K562 (cell line): ENCODE data around the gene OR51V1. TPM values are rescaled to one million over a fixed set of nuclear protein-coding genes. Genes with fewer than 3 reads are reported as not detected.

Experiments
- ATAC-seq: fragments of 200-7000 bp; cut with Tn5 transposase; 3 replicates; pipeline ENCODE4 v1.9.1; 2020; ENCODE audit warnings: moderate library complexity
- BruUV-seq: library from RNA; stranded (reverse); fragments of 400-500 nt; replicated peaks from 2 replicates; lab custom pipeline; 2021; lab: Mats Ljungman, UMichigan
- CTCF ChIA-PET: fragments of 300-600 bp; formaldehyde crosslinking; extraction: SDS; loops from one replicate; lab custom pipeline; 2021; ENCODE audit warnings: low intra/inter-chr PET ratio; lab: Yijun Ruan, JAX
- POLR2A ChIA-PET: fragments of 300-600, 350-650 bp; sonication (Branson Sonifier 250); formaldehyde crosslinking; extraction: SDS; loops from one replicate; lab custom pipeline; 2021; ENCODE audit warnings: antibody characterized with exemption, inconsistent platforms; lab: Yijun Ruan, JAX
- DNase-seq, 4 experiments: peaks; one replicate each; pipeline versions ENCODE4 v3.0.0 to v3.0.0-alpha.2; 2011 to 2018; ENCODE audit warnings: low spot score in 3 of 4, mixed read lengths in 3 of 4; ENCODE audit errors: extremely low read depth in 1 of 4
- FAIRE-seq: peaks from 2 replicates; lab custom pipeline; 2011; peaks lifted over from hg19 to GRCh38; lab: Jason Lieb, UNC
- H2AFZ ChIP-seq: 2 replicates; pipeline ENCODE4 v1.6.0; 2011; ENCODE audit warnings: low read depth, low read length, control low read depth, inconsistent platforms
- H3K27ac ChIP-seq: fragments of 200-600 bp; 3 replicates; pipeline ENCODE4 v1.8.0; 2011; ENCODE audit warnings: low read depth, mild to moderate bottlenecking, control low read depth, inconsistent platforms, low read length, moderate library complexity, mixed read lengths; ENCODE audit errors: extremely low read depth
- H3K27me3 ChIP-seq, 2 experiments: fragments of 300-600 bp in 1 of 2; 2 replicates in 1 of 2; 3 replicates in 1 of 2; pipeline versions ENCODE4 v1.6.0 to v1.8.0; 2011; ENCODE audit warnings: inconsistent platforms in 2 of 2, low read length in 2 of 2, mild to moderate bottlenecking in 1 of 2, mixed read lengths in 1 of 2, moderate library complexity in 1 of 2; ENCODE audit not compliant: control insufficient read depth in 2 of 2, insufficient read depth in 2 of 2
- H3K36me3 ChIP-seq: fragments of 300-600 bp; 3 replicates; pipeline ENCODE4 v1.8.0; 2011; ENCODE audit warnings: mild to moderate bottlenecking, low read length, inconsistent platforms; ENCODE audit not compliant: control insufficient read depth, insufficient read depth
- H3K4me1 ChIP-seq, 2 experiments: fragments of 200-600 bp in 1 of 2; replicated peaks in 1 of 2; 2 replicates in 1 of 2; 3 replicates in 1 of 2; pipeline versions ENCODE4 v1.5.1 to v1.8.0; 2011; ENCODE audit warnings: inconsistent platforms in 2 of 2, low read length in 2 of 2, mild to moderate bottlenecking in 1 of 2, mixed read lengths in 1 of 2, moderate library complexity in 1 of 2; ENCODE audit not compliant: control insufficient read depth in 2 of 2, insufficient read depth in 2 of 2
- H3K4me2 ChIP-seq: 2 replicates; pipeline ENCODE4 v1.6.1; 2011; ENCODE audit warnings: low read length, control low read depth, inconsistent platforms, mixed read lengths; ENCODE audit not compliant: insufficient read depth
- H3K4me3 ChIP-seq: fragments of 200-600 bp; sonication (generic), shearing (Covaris generic); 2 replicates; pipeline ENCODE4 v1.5.1; 2016; ENCODE audit warnings: control low read depth, inconsistent platforms
- H3K79me2 ChIP-seq: fragments of 200-600 bp; 3 replicates; pipeline ENCODE4 v1.8.0; 2011; ENCODE audit warnings: low read length, inconsistent platforms; ENCODE audit not compliant: control insufficient read depth, insufficient read depth
- H3K9ac ChIP-seq, 2 experiments: 2 replicates each; pipeline versions ENCODE4 v1.6.0 to v1.6.1; 2011; ENCODE audit warnings: low read depth in 2 of 2, low read length in 2 of 2, control low read depth in 1 of 2, inconsistent platforms in 1 of 2, mild to moderate bottlenecking in 1 of 2, mixed read lengths in 1 of 2; ENCODE audit not compliant: insufficient read depth in 1 of 2
- H3K9me1 ChIP-seq: one replicate; pipeline ENCODE4 v1.6.0; 2011; ENCODE audit warnings: inconsistent platforms, mild to moderate bottlenecking, low read length, moderate library complexity; ENCODE audit not compliant: control insufficient read depth, insufficient read depth
- H3K9me3 ChIP-seq: replicated peaks from 2 replicates; pipeline ENCODE4 v1.5.1; 2011; ENCODE audit warnings: low read depth, low read length, inconsistent platforms; ENCODE audit not compliant: control insufficient read depth, insufficient read depth
- H4K20me1 ChIP-seq: replicated peaks from 2 replicates; pipeline ENCODE4 v1.6.1; 2011; ENCODE audit warnings: low read length, inconsistent platforms, mixed read lengths; ENCODE audit not compliant: control insufficient read depth, insufficient read depth
- ARHGAP35 ChIP-seq: fragments of 450-650 bp; IDR thresholded peaks from 2 replicates; pipeline ENCODE4 v1.6.1; 2018; ENCODE audit not compliant: partially characterized antibody
- ASH1L ChIP-seq: fragments of 450-650 bp; IDR thresholded peaks from 2 replicates; pipeline ENCODE4 v1.6.1; 2018; ENCODE audit warnings: borderline replicate concordance, mild to moderate bottlenecking, low read depth; ENCODE audit not compliant: partially characterized antibody
- CAMTA2 ChIP-seq: fragments of 250-450 bp; sonication (Bioruptor Pico); conservative IDR thresholded peaks from 2 replicates; pipeline ENCODE4 v1.5.1; 2022
- DPF2 ChIP-seq: fragments of 450-650 bp; IDR thresholded peaks from 2 replicates; pipeline ENCODE4 v1.6.1; 2016
- FOXK1 ChIP-seq: sonication (generic); formaldehyde crosslinking; IDR thresholded peaks from 2 replicates; pipeline ENCODE4 v1.8.0; 2022; ENCODE audit warnings: missing genetic modification reagents, mild to moderate bottlenecking, borderline replicate concordance
- FOXK2 ChIP-seq, 2 experiments: fragments of 450-650 bp; IDR thresholded peaks in 1 of 2; conservative IDR thresholded peaks in 1 of 2; 2 replicates each; pipeline ENCODE4 v1.6.1; 2016; ENCODE audit warnings: low read depth in 2 of 2, mild to moderate bottlenecking in 1 of 2
- GATAD2A ChIP-seq: fragments of 450-650 bp; IDR thresholded peaks from 2 replicates; pipeline ENCODE4 v1.6.1; 2017
- HEY1 ChIP-seq: fragments of 250-450 bp; sonication (Bioruptor Pico); IDR thresholded peaks from 2 replicates; pipeline ENCODE4 v1.5.0; 2020; ENCODE audit warnings: mild to moderate bottlenecking, moderate library complexity, borderline replicate concordance
- MLX ChIP-seq, 2 experiments: fragments of 450-650 bp in 1 of 2; sonication (generic) in 1 of 2; formaldehyde crosslinking; conservative IDR thresholded peaks; 2 replicates each; pipeline versions ENCODE4 v1.4.0 to v1.8.1; 2020 to 2022; ENCODE audit warnings: mild to moderate bottlenecking in 1 of 2, missing genetic modification reagents in 1 of 2
- NFE2 ChIP-seq: IDR thresholded peaks from 2 replicates; pipeline ENCODE4 v1.6.1; 2014; ENCODE audit warnings: antibody characterized with exemption, low read depth
- RBM15 ChIP-seq: fragments of 200-400 bp; formaldehyde crosslinking; IDR thresholded peaks from 2 replicates; pipeline ENCODE4 v1.6.1; 2018; ENCODE audit warnings: mild to moderate bottlenecking, low read length, moderate library complexity; ENCODE audit not compliant: insufficient read depth
- RREB1 ChIP-seq: fragments of 250-450 bp; sonication (Bioruptor Pico); IDR thresholded peaks from 2 replicates; pipeline ENCODE4 v1.4.0; 2020
- TEAD4 ChIP-seq, 2 experiments: sonication (generic) in 1 of 2; formaldehyde crosslinking in 1 of 2; IDR thresholded peaks; 2 replicates each; pipeline versions ENCODE4 v1.6.1 to v1.8.0; 2012 to 2022; ENCODE audit warnings: borderline replicate concordance in 1 of 2, inconsistent platforms in 1 of 2, low read length in 1 of 2, mild to moderate bottlenecking in 1 of 2, missing genetic modification reagents in 1 of 2
- WGBS: fragments of 100-300 bp; shearing (Covaris generic); methylation state at CpG from one replicate; pipeline ENCODE4 v1.1.6; 2016; ENCODE audit warnings: low coverage, mixed read lengths; ENCODE audit not compliant: insufficient coverage; ENCODE audit errors: missing lambda C conversion rate; 5-methylcytosine and 5-hydroxymethylcytosine counted together
- in situ Hi-C: fragments of 300-500 bp; cut with MboI; formaldehyde crosslinking; loops from 4 replicates; pipeline ENCODE4 v1.15.0; 2018; ENCODE audit warnings: inconsistent platforms, mixed read lengths
- intact Hi-C: fragments of 100-400 bp; cut with micrococcal nuclease; formaldehyde crosslinking; loops from 2 replicates; pipeline ENCODE4 v1.14.2; 2022
- polyA plus RNA-seq, 8 experiments: library from polyadenylated mRNA; depleted of rRNA in 4 of 8; stranded (reverse) in 5 of 8; unstranded in 3 of 8; fragments of >200 nt; fragmentation: Nextera tagmentation in 2 of 8; fragmentation: Illumina TruSeq in 1 of 8; extraction: Ambion mirVana in 2 of 8; extraction: Trizol in 1 of 8; gene quantifications; 2 replicates each; pipeline versions ENCODE4 v1.2.1 to v1.2.3, GENCODE V29; 2011 to 2014; ENCODE audit warnings: inconsistent platforms in 1 of 8, missing spikeins in 1 of 8
- total RNA-seq, 7 experiments: library from RNA; depleted of rRNA in 6 of 7; stranded (reverse); fragments of >200 nt in 6 of 7; fragmentation: Illumina TruSeq in 2 of 7; extraction: Trizol in 2 of 7; gene quantifications; 2 replicates each; pipeline versions ENCODE4 v1.2.1 to v1.2.3, GENCODE V29; 2011 to 2021; ENCODE audit warnings: low replicate concordance in 1 of 7

The OR51V1 gene
- total and polyA plus RNA-seq, 9 of the 15 experiments (the other 6 are each of a cell fraction or from before 2014, with no cell fraction given), result not detected

GRCh38 chr11:5235364-5236095 lies 35.0 kb upstream of the OR51V1 start (continued):
- peak in 1 of 2 experiments; percentile 43; a peak in 1 of 4 replicates for TF ChIP-seq FOXK2 (conservative IDR thresholded peaks at IDR 0.05 in 1 of 2, IDR thresholded peaks at IDR 0.05 in 1 of 2; ENCODE audit: low read depth in 2 of 2)
- no peak for TF ChIP-seq CAMTA2 (CRISPR knock-in tag)
- peak; percentile 59; the same call in 1 of the 2 replicates for TF ChIP-seq GATAD2A
- peak; percentile 36 for TF ChIP-seq ASH1L
- peak; percentile 82 for TF ChIP-seq ARHGAP35
- no peak for TF ChIP-seq RBM15

GRCh38 chr11:5234381-5234834 lies 33.9 kb upstream of the OR51V1 start, which contains the start of gene HBD:
TSS of gene HBD (minus strand) at chr11:5234483. CDS start at chr11:5234433, 50 bp downstream.
- in situ Hi-C loops (no loop called here), intact Hi-C loops (no loop called here)
- DNase-seq, result peak in 2 of 4 experiments; percentile 77 to 84
- H3K9me3 ChIP-seq, result no peaks in the 10 kb centered on the region
- H3K4me2 ChIP-seq, result peak within 1 kb of the TSS; percentile 67
- FAIRE-seq, result peak; percentile 93
- H3K9ac ChIP-seq, result peak within 1 kb of the TSS; percentile 30 to 82; a peak in 2 of 4 replicates
- CTCF ChIA-PET, result interaction anchor here (0.5 kb wide), 1 partner anchor 11 kb away, joined by 3 read pairs; no protein-coding TSS in a partner anchor
- no peaks in the 10 kb centered on the region for H3K27me3 ChIP-seq
- H2AFZ ChIP-seq, result peak within 1 kb of the TSS; percentile 63
- no TSS peak for BruUV-seq
- H3K27ac ChIP-seq, result peak within 1 kb of the TSS; percentile 52
- 7% methylated on average over 2 of the region's 2 CpGs for WGBS
- H4K20me1 ChIP-seq, result no peaks in the 10 kb centered on the region
- H3K9me1 ChIP-seq, result no peaks in the 10 kb centered on the region
- H3K36me3 ChIP-seq, result no peaks in the 10 kb centered on the region; the same call in 2 of the 3 replicates
- peaks cover 11 to 40% of the 10 kb centered on the region in 2 experiments for H3K4me1 ChIP-seq
- peaks cover under 1% of the 10 kb centered on the region; the same call in 1 of the 3 replicates for H3K79me2 ChIP-seq
- POLR2A ChIA-PET, result interaction anchor here (1.3 kb wide), 1 partner anchor 8 kb away, joined by 10 read pairs; no protein-coding TSS in a partner anchor
- peak; percentile 88 for ATAC-seq
- H3K4me3 ChIP-seq, result no peak within 1 kb of the TSS
- no peak for TF ChIP-seq FOXK1 (CRISPR knock-in tag)
- peak; percentile 83 for TF ChIP-seq DPF2
- TF ChIP-seq RREB1 (CRISPR knock-in tag), result no peak
- TF ChIP-seq NFE2, result peak; percentile 15; the same call in 1 of the 2 replicates
- peak; percentile 68 for TF ChIP-seq TEAD4 (IDR thresholded peaks at IDR 0.05; ENCODE audit: low read length)
- no peak for TF ChIP-seq TEAD4 (CRISPR knock-in tag; IDR thresholded peaks at IDR 0.05; ENCODE audit: borderline replicate concordance)
- no peak for TF ChIP-seq HEY1 (CRISPR knock-in tag)
- no peak for TF ChIP-seq MLX (CRISPR knock-in tag; conservative IDR thresholded peaks at IDR 0.05)
